ENCODE data around the gene HABP2. TPM values are rescaled to one million over a fixed set of nuclear protein-coding genes. Genes with fewer than 3 reads are reported as not detected.

The HABP2 gene
- total RNA-seq, 1 experiment from 2014 or later: not detected

Other genes starting within 250 kb of the HABP2 start
- 0.04 TPM in 1 of 2 replicates, not detected in the other for gene NRAP, start 111.0 kb downstream of the HABP2 start, total RNA-seq (2014; rRNA removed; shearing (Covaris generic); ENCODE audit: low replicate concordance)
- 9.9 and 15.3 TPM in 2 replicates for gene CASP7, start 126.9 kb downstream of the HABP2 start, total RNA-seq (2014; rRNA removed; shearing (Covaris generic); ENCODE audit: low replicate concordance)
- not detected in 2 replicates for gene PLEKHS1, start 198.6 kb downstream of the HABP2 start, total RNA-seq (2014; rRNA removed; shearing (Covaris generic); ENCODE audit: low replicate concordance)

Data from Karpas-422 (cell line).